CD14-positive monocyte (primary cell): ENCODE data around the gene ERP27. TPM values are rescaled to one million over a fixed set of nuclear protein-coding genes. Genes with fewer than 3 reads are reported as not detected.

Source experiments
- DNase-seq, 3 donors: peaks; one replicate each; pipeline ENCODE4 v3.0.0-alpha.2; 2011 to 2022
- H2AFZ ChIP-seq: 2 replicates; pipeline ENCODE4 v1.6.0; 2012; ENCODE audit warnings: mild to moderate bottlenecking, low read depth, low read length, inconsistent platforms; ENCODE audit not compliant: insufficient read depth, poor library complexity, severe bottlenecking
- H3K27ac ChIP-seq, 2 donors: 1 replicate in 1 of 2; 2 replicates in 1 of 2; pipeline ENCODE4 v1.5.1; 2012 to 2013; ENCODE audit warnings: low read length in 2 of 2, control low read depth in 1 of 2, inconsistent platforms in 1 of 2, low read depth in 1 of 2, mild to moderate bottlenecking in 1 of 2
- H3K27me3 ChIP-seq, 2 donors: one replicate each; pipeline versions ENCODE4 v1.6.0 to v1.6.1; 2011 to 2013; ENCODE audit warnings: low read length in 2 of 2; ENCODE audit not compliant: control insufficient read depth in 2 of 2, insufficient read depth in 2 of 2
- H3K36me3 ChIP-seq, 2 donors: replicated peaks in 1 of 2; 1 replicate in 1 of 2; 2 replicates in 1 of 2; pipeline versions ENCODE4 v1.5.1 to v1.6.1; 2012 to 2013; ENCODE audit warnings: low read length in 2 of 2, control low read depth in 1 of 2, inconsistent platforms in 1 of 2, mild to moderate bottlenecking in 1 of 2; ENCODE audit not compliant: insufficient read depth in 2 of 2, control insufficient read depth in 1 of 2
- H3K4me1 ChIP-seq, 2 donors: 1 replicate in 1 of 2; 2 replicates in 1 of 2; pipeline versions ENCODE4 v1.5.1 to v1.6.1; 2012 to 2013; ENCODE audit warnings: low read length in 2 of 2, control low read depth in 1 of 2, inconsistent platforms in 1 of 2, mild to moderate bottlenecking in 1 of 2, moderate library complexity in 1 of 2; ENCODE audit not compliant: insufficient read depth in 2 of 2, control insufficient read depth in 1 of 2
- H3K4me2 ChIP-seq: replicated peaks from 2 replicates; pipeline ENCODE3; 2012; ENCODE audit warnings: low read length, moderate library complexity, mild to moderate bottlenecking; ENCODE audit not compliant: poor library complexity, severe bottlenecking; ENCODE audit errors: extremely low read depth
- H3K4me3 ChIP-seq, 3 experiments: fragments of 200-600 bp in 1 of 3; sonication (generic) in 1 of 3; replicated peaks in 1 of 3; 1 replicate in 2 of 3; 2 replicates in 1 of 3; pipeline ENCODE4 v1.5.1; 2011 to 2013; ENCODE audit warnings: low read length in 3 of 3, mild to moderate bottlenecking in 3 of 3, control low read depth in 2 of 3, low read depth in 2 of 3, inconsistent platforms in 1 of 3, moderate library complexity in 1 of 3
- H3K79me2 ChIP-seq: 2 replicates; pipeline ENCODE4 v1.6.0; 2012; ENCODE audit warnings: mild to moderate bottlenecking, control low read depth, inconsistent platforms, low read length, moderate library complexity; ENCODE audit not compliant: insufficient read depth
- H3K9ac ChIP-seq: 2 replicates; pipeline ENCODE4 v1.6.0; 2017; ENCODE audit warnings: low read length, mild to moderate bottlenecking; ENCODE audit not compliant: insufficient read depth, poor library complexity, severe bottlenecking
- H3K9me3 ChIP-seq, 2 donors: replicated peaks in 1 of 2; 1 replicate in 1 of 2; 2 replicates in 1 of 2; pipeline versions ENCODE4 v1.5.1 to v1.6.1; 2012 to 2013; ENCODE audit warnings: low read length in 2 of 2, control low read depth in 1 of 2; ENCODE audit not compliant: control insufficient read depth in 1 of 2, insufficient read depth in 1 of 2
- H4K20me1 ChIP-seq: 2 replicates; pipeline ENCODE4 v1.6.0; 2012; ENCODE audit warnings: mild to moderate bottlenecking, low read length, control low read depth, moderate library complexity; ENCODE audit not compliant: insufficient read depth
- H3K27ac Mint-ChIP-seq, 7 donors: one replicate each; pipeline ENCODE4 v1.8.0; 2020; ENCODE audit warnings: mild to moderate bottlenecking in 7 of 7, mixed read lengths in 7 of 7, moderate library complexity in 6 of 7, inconsistent platforms in 2 of 7
- H3K27me3 Mint-ChIP-seq, 3 donors: one replicate each; pipeline ENCODE4 v1.8.0; 2021 to 2022; ENCODE audit warnings: low read depth in 3 of 3, mild to moderate bottlenecking in 3 of 3, mixed read lengths in 3 of 3, moderate library complexity in 3 of 3, inconsistent platforms in 1 of 3
- H3K36me3 Mint-ChIP-seq, 2 donors: one replicate each; pipeline ENCODE4 v1.8.0; 2020; ENCODE audit warnings: mixed read lengths in 2 of 2, inconsistent platforms in 1 of 2, mild to moderate bottlenecking in 1 of 2
- H3K4me1 Mint-ChIP-seq: one replicate; pipeline ENCODE4 v1.8.0; 2020; ENCODE audit warnings: mild to moderate bottlenecking, mixed read lengths
- H3K4me3 Mint-ChIP-seq, 2 donors: one replicate each; pipeline ENCODE4 v1.8.0; 2020; ENCODE audit warnings: mild to moderate bottlenecking in 2 of 2, mixed read lengths in 2 of 2, moderate library complexity in 1 of 2
- H3K9me3 Mint-ChIP-seq, 7 donors: one replicate each; pipeline ENCODE4 v1.8.0; 2020 to 2022; ENCODE audit warnings: mixed read lengths in 7 of 7, mild to moderate bottlenecking in 6 of 7, moderate library complexity in 6 of 7, inconsistent platforms in 2 of 7
- WGBS: methylation state at CpG from one replicate; pipeline ENCODE4 v1.1.5; 2013; ENCODE audit warnings: missing lambda C conversion rate; ENCODE audit not compliant: insufficient coverage; 5-methylcytosine and 5-hydroxymethylcytosine counted together
- intact Hi-C, 2 donors: fragments of 100-400 bp; cut with micrococcal nuclease; formaldehyde crosslinking; loops; one replicate each; pipeline versions ENCODE4 v1.15.0 to v1.15.1; 2023
- polyA plus RNA-seq, 3 donors: library from polyadenylated mRNA; depleted of rRNA in 1 of 3; unstranded in 2 of 3; stranded (reverse) in 1 of 3; fragments of 300-500 nt in 2 of 3; fragments of >200 nt in 1 of 3; fragmentation: Illumina TruSeq in 2 of 3; gene quantifications; 1 replicate in 2 of 3; 2 replicates in 1 of 3; pipeline ENCODE4 v1.2.3, GENCODE V29; 2012 to 2021
- TF ChIP-seq, protein P1 (sequence below): fragments of 200-600 bp; IDR thresholded peaks from one replicate; pipeline ENCODE4 v1.8.0; 2022; ENCODE audit warnings: antibody characterized with exemption, mild to moderate bottlenecking

ERP27 gene
- polyA plus RNA-seq, 3 donors = 2.5 to 7.2 (median 2.5) TPM

GRCh38 chr12:14957551-14958168 lies 19.3 kb upstream of the ERP27 start:
- peak overlapping the region; percentile 77 for H3K9ac ChIP-seq
- H3K36me3 Mint-ChIP-seq = peaks cover 15 to 23% of the 10 kb centered on the region in 2 donors
- H3K27ac ChIP-seq = peak overlapping the region; percentile 88 to 96
- peaks cover 80% of the 10 kb centered on the region for H4K20me1 ChIP-seq
- peak overlapping the region; percentile 95 to 99 (median 99) for H3K27ac Mint-ChIP-seq
- H3K4me1 ChIP-seq = peaks cover 81 to 93% of the 10 kb centered on the region in 2 donors
- peak overlapping the region; percentile 0 to 100 (median 95) for H3K4me3 ChIP-seq
- DNase-seq = peak in 2 of 3 donors; percentile 66 to 82
- no peaks in the 10 kb centered on the region for H3K36me3 ChIP-seq
- WGBS = 21% methylated on average over 4 of the region's 5 CpGs
- H3K9me3 ChIP-seq = no peaks in the 10 kb centered on the region
- TF ChIP-seq, protein P1, sequence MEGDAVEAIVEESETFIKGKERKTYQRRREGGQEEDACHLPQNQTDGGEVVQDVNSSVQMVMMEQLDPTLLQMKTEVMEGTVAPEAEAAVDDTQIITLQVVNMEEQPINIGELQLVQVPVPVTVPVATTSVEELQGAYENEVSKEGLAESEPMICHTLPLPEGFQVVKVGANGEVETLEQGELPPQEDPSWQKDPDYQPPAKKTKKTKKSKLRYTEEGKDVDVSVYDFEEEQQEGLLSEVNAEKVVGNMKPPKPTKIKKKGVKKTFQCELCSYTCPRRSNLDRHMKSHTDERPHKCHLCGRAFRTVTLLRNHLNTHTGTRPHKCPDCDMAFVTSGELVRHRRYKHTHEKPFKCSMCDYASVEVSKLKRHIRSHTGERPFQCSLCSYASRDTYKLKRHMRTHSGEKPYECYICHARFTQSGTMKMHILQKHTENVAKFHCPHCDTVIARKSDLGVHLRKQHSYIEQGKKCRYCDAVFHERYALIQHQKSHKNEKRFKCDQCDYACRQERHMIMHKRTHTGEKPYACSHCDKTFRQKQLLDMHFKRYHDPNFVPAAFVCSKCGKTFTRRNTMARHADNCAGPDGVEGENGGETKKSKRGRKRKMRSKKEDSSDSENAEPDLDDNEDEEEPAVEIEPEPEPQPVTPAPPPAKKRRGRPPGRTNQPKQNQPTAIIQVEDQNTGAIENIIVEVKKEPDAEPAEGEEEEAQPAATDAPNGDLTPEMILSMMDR = no peak
- H3K4me2 ChIP-seq = peak overlapping the region; percentile 97
- H3K4me1 Mint-ChIP-seq = peaks cover 86% of the 10 kb centered on the region
- no peak overlapping the region for H2AFZ ChIP-seq
- intact Hi-C loops = loop anchor here in 1 of 2 donors (10.0 kb wide), 2 partner anchors 393 to 747 kb away; partner anchors contain the start of gene PLBD1
- H3K27me3 ChIP-seq = no peaks in the 10 kb centered on the region
- H3K27me3 Mint-ChIP-seq = no peaks in the 10 kb centered on the region
- H3K9me3 Mint-ChIP-seq = peaks cover 0 to 5% (median 0%) of the 10 kb centered on the region in 7 donors
- peaks cover 89% of the 10 kb centered on the region for H3K79me2 ChIP-seq
- H3K4me3 Mint-ChIP-seq = peak overlapping the region; percentile 95 to 99

DNA sequence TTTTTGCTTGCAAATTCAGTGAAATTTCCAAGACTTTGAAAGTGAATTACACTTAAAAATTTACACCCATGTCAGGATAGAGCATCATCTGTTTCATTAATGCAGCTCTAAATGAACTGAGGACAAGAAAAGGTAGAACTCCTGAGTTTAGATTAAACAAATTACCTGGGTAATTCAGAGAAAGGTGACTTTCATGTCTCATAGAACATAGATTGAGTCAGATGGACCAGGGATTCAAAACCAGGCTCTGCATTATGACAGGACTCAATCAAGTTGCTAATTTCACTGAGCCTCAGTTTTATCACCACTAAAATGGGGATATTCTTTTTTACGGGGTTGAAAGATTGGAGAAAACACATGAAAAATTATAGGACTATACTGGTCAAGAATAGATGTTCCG lies 18.6 kb upstream of the ERP27 start:
- TF ChIP-seq, protein P1 = no peak
- H3K4me3 Mint-ChIP-seq = peak overlapping the region in 1 of 2 donors; percentile 26
- Histone ChIP-seq H3K9me3 (no peaks in the 10 kb centered on the region), H2AFZ (no peak overlapping the region), H3K27ac (peak overlapping the region; percentile 88 to 96), H3K27me3 (no peaks in the 10 kb centered on the region), H3K4me1 (peaks cover 86 to 92% of the 10 kb centered on the region in 2 donors), H4K20me1 (peaks cover 87% of the 10 kb centered on the region), H3K4me3 (peak overlapping the region in 2 of 3 experiments; percentile 2 to 95), H3K4me2 (peak overlapping the region; percentile 97), H3K79me2 (peaks cover 96% of the 10 kb centered on the region), H3K9ac (no peak overlapping the region), H3K36me3 (no peaks in the 10 kb centered on the region)
- H3K36me3 Mint-ChIP-seq = peaks cover 16 to 25% of the 10 kb centered on the region in 2 donors
- intact Hi-C loops = loop anchor here in 1 of 2 donors (10.0 kb wide), 2 partner anchors 392 to 748 kb away; partner anchors contain the start of gene PLBD1
- no peak for DNase-seq
- H3K4me1 Mint-ChIP-seq = peaks cover 86% of the 10 kb centered on the region
- H3K27ac Mint-ChIP-seq = peak overlapping the region; percentile 90 to 99 (median 97)
- H3K27me3 Mint-ChIP-seq = no peaks in the 10 kb centered on the region
- no CpG with 5 or more reads among the region's 2 CpGs for WGBS
- H3K9me3 Mint-ChIP-seq = peaks cover 0 to 5% (median 0%) of the 10 kb centered on the region in 7 donors
